ENCODE data around the gene UACA.
"Not testable (repeated sequence)": the region's sequence is repeated elsewhere in the genome, so short reads cannot be mapped to it uniquely, and the experiment has no call there.

UACA gene

GRCh38 chr15:70753101-70753829, 10.1 kb downstream of the UACA start:
- DNase-seq (ENCODE audit: low read depth) = no peak
- TF ChIP-seq, protein P1, sequence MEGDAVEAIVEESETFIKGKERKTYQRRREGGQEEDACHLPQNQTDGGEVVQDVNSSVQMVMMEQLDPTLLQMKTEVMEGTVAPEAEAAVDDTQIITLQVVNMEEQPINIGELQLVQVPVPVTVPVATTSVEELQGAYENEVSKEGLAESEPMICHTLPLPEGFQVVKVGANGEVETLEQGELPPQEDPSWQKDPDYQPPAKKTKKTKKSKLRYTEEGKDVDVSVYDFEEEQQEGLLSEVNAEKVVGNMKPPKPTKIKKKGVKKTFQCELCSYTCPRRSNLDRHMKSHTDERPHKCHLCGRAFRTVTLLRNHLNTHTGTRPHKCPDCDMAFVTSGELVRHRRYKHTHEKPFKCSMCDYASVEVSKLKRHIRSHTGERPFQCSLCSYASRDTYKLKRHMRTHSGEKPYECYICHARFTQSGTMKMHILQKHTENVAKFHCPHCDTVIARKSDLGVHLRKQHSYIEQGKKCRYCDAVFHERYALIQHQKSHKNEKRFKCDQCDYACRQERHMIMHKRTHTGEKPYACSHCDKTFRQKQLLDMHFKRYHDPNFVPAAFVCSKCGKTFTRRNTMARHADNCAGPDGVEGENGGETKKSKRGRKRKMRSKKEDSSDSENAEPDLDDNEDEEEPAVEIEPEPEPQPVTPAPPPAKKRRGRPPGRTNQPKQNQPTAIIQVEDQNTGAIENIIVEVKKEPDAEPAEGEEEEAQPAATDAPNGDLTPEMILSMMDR (IDR thresholded peaks at IDR 0.05; ENCODE audit: insufficient read depth, low read depth, low read length, missing control alignments) = no peak
- H3K4me3 ChIP-seq (ENCODE audit: low read depth, low read length) = no peak overlapping the region

GRCh38 chr15:70752193-70752635, 11.1 kb downstream of the UACA start:
- peak; percentile 4 for DNase-seq (ENCODE audit: low read depth)
- H3K4me3 ChIP-seq (ENCODE audit: low read depth, low read length) = no peak overlapping the region
- TF ChIP-seq, protein P1 (IDR thresholded peaks at IDR 0.05; ENCODE audit: insufficient read depth, low read depth, low read length, missing control alignments) = no peak

- no peak overlapping the region for H3K4me3 ChIP-seq (ENCODE audit: low read depth, low read length)
- DNase-seq (ENCODE audit: low read depth) = no peak
- TF ChIP-seq, protein P1 (IDR thresholded peaks at IDR 0.05; ENCODE audit: insufficient read depth, low read depth, low read length, missing control alignments) = no peak
These were observed 13.0 kb downstream of the UACA start for GRCh38 chr15:70750203-70750869.

DNA sequence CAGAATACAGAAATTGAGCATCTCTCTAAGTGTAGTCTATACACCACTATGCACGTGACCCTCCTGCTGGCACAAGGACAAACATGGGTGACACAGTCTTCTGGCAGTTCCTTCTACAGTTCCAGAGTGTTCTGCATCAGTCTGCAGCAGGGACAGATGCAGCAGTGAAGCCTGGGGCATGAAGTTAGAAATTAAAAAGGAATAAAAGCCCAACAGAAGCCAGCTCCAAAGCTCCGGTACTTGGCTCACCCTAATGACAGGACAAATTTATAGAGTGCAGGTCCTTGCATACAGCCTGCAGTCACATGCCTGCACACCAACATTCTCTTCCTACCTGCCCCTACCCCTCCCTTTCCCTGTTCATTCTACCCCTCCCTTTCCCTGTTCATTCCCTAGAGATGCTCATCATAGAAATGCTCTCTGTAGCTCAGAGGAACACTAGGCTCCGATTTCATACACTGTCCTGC, 15.0 kb downstream of the UACA start:
- TF ChIP-seq, protein P1 (IDR thresholded peaks at IDR 0.05; ENCODE audit: insufficient read depth, low read depth, low read length, missing control alignments) = no peak
- no peak for DNase-seq (ENCODE audit: low read depth)
- no peak overlapping the region for H3K4me3 ChIP-seq (ENCODE audit: low read depth, low read length)

- not testable (repeated sequence) for DNase-seq (ENCODE audit: low read depth); H3K4me3 ChIP-seq (ENCODE audit: low read depth, low read length)
These were observed 16.8 kb downstream of the UACA start for GRCh38 chr15:70746598-70746997.

DNA sequence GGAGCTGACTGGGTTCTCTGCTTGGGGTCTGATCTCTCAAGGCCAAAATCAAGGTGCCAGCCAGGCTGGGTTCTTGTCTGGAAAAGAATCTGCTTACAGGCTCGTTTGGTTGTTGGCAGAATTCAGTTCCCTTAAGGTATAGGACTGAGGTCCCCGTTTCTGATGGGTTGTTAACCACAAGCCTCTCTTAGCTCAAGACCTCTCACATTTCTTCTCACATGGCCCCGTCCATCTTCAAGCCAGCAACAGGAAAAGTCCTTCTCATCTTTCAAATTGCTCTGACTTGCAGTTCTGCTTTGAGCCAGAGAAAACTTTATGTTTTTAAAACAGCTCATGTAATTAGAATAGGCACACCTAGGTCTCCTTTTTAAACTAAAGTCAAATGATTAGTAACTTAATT, 20.4 kb downstream of the UACA start:
- peak; percentile 7 for DNase-seq (ENCODE audit: low read depth)
- H3K4me3 ChIP-seq (ENCODE audit: low read depth, low read length) = no peak overlapping the region
- TF ChIP-seq, protein P1 (IDR thresholded peaks at IDR 0.05; ENCODE audit: insufficient read depth, low read depth, low read length, missing control alignments) = no peak

- DNase-seq (ENCODE audit: low read depth) = no peak
- no peak overlapping the region for H3K4me3 ChIP-seq (ENCODE audit: low read depth, low read length)
- TF ChIP-seq, protein P1 (IDR thresholded peaks at IDR 0.05; ENCODE audit: insufficient read depth, low read depth, low read length, missing control alignments) = no peak
These were observed 21.6 kb downstream of the UACA start for GRCh38 chr15:70741677-70742293.

All from GM12865 (cell line).